Astrocyte (in vitro differentiated cells and primary cell): ENCODE results near the gene SCGB3A2. TPM values are rescaled to one million over a fixed set of nuclear protein-coding genes. Genes with fewer than 3 reads are reported as not detected.

ENCODE experiments used
- DNase-seq: peaks from one replicate; pipeline ENCODE4 v3.0.0-alpha.2; 2010; ENCODE audit warnings: low read depth
- FAIRE-seq: peaks from 2 replicates; lab custom pipeline; 2011; peaks lifted over from hg19 to GRCh38; lab: Jason Lieb, UNC
- H2AFZ ChIP-seq: 2 replicates; pipeline ENCODE4 v1.6.0; 2012; ENCODE audit warnings: low read depth, low read length, inconsistent platforms
- H3K27ac ChIP-seq: 2 replicates; pipeline ENCODE4 v1.5.1; 2011; ENCODE audit warnings: low read depth, low read length, inconsistent platforms
- H3K27me3 ChIP-seq: 2 replicates; pipeline ENCODE4 v1.6.0; 2011; ENCODE audit warnings: low read length, inconsistent platforms; ENCODE audit not compliant: insufficient read depth
- H3K36me3 ChIP-seq: 2 replicates; pipeline ENCODE4 v1.5.1; 2011; ENCODE audit warnings: low read length, inconsistent platforms; ENCODE audit not compliant: insufficient read depth
- H3K4me1 ChIP-seq: 2 replicates; pipeline ENCODE4 v1.5.1; 2011; ENCODE audit warnings: low read length, inconsistent platforms; ENCODE audit not compliant: insufficient read depth
- H3K4me2 ChIP-seq: 2 replicates; pipeline ENCODE4 v1.6.0; 2012; ENCODE audit warnings: low read length, inconsistent platforms
- H3K4me3 ChIP-seq: 2 replicates; pipeline ENCODE4 v1.5.1; 2011; ENCODE audit warnings: low read depth, mild to moderate bottlenecking, low read length, inconsistent platforms; ENCODE audit not compliant: insufficient read depth
- H3K79me2 ChIP-seq: 2 replicates; pipeline ENCODE4 v1.6.0; 2012; ENCODE audit warnings: mild to moderate bottlenecking, low read length, inconsistent platforms; ENCODE audit not compliant: insufficient read depth
- H3K9ac ChIP-seq: 2 replicates; pipeline ENCODE4 v1.6.0; 2012; ENCODE audit warnings: mild to moderate bottlenecking, low read length, inconsistent platforms
- H3K9me3 ChIP-seq: 2 replicates; pipeline ENCODE4 v1.5.1; 2012; ENCODE audit warnings: low read depth, mild to moderate bottlenecking, low read length, inconsistent platforms; ENCODE audit not compliant: insufficient read depth
- H4K20me1 ChIP-seq: 2 replicates; pipeline ENCODE4 v1.6.0; 2012; ENCODE audit warnings: low read length, inconsistent platforms; ENCODE audit not compliant: insufficient read depth
- H3K27ac Mint-ChIP-seq: one replicate; pipeline ENCODE4 v1.8.0; 2021; ENCODE audit warnings: mild to moderate bottlenecking, mixed read lengths; ENCODE audit not compliant: unreplicated experiment
- H3K27me3 Mint-ChIP-seq: one replicate; pipeline ENCODE4 v1.8.0; 2021; ENCODE audit warnings: low read depth, mixed read lengths; ENCODE audit not compliant: unreplicated experiment
- H3K36me3 Mint-ChIP-seq: one replicate; pipeline ENCODE4 v1.8.0; 2021; ENCODE audit warnings: low read depth, mixed read lengths; ENCODE audit not compliant: unreplicated experiment
- H3K4me1 Mint-ChIP-seq: one replicate; pipeline ENCODE4 v1.8.0; 2021; ENCODE audit warnings: low read depth, mixed read lengths; ENCODE audit not compliant: unreplicated experiment
- H3K4me3 Mint-ChIP-seq: one replicate; pipeline ENCODE4 v1.8.0; 2021; ENCODE audit warnings: mild to moderate bottlenecking, moderate library complexity, mixed read lengths; ENCODE audit not compliant: unreplicated experiment
- H3K9me3 Mint-ChIP-seq: one replicate; pipeline ENCODE4 v1.8.0; 2021; ENCODE audit warnings: mild to moderate bottlenecking, mixed read lengths; ENCODE audit not compliant: unreplicated experiment
- EZH2 ChIP-seq: IDR thresholded peaks from 2 replicates; pipeline ENCODE4 v1.6.1; 2012; ENCODE audit warnings: mild to moderate bottlenecking, low read length, inconsistent platforms; ENCODE audit not compliant: insufficient read depth
- total RNA-seq: library from RNA; stranded (reverse); gene quantifications from 2 replicates; pipeline ENCODE4 v1.2.1, GENCODE V29; 2021
- TF ChIP-seq, protein P1 (sequence below): IDR thresholded peaks from 2 replicates; pipeline ENCODE4 v1.5.1; 2011; ENCODE audit warnings: low read depth, mild to moderate bottlenecking, inconsistent platforms, low read length, moderate library complexity; ENCODE audit not compliant: insufficient read depth

Gene SCGB3A2
- total RNA-seq, 1 donor from 2014 or later: 0.59 TPM

DNA sequence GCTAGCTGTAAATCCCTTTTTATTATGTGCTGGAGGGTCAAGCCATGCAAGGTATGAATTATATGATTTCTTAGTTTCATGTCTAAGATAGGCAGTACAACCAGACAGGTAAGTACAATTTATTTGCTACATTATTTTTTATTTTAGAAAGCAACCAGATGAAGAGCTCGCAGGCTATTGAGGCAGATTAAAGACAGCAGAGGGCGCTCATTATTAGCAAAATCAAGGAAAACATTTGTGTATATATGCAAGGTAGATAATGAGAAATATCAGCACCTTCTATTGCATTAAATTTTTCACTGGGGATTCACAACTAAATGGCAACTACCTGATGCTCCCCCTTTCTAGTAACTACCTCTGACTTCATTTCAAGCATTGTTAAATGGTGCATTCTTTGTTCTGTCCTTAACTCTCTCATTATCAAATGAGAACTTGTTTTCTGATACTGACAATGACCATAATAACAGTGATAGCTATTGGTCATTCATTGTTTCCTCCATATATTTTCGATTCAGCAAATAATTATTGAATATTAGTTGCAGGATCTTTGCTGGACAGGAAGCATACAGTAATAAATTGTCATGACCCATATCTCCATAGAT, 8.6 kb downstream of the SCGB3A2 start:
- H3K36me3 ChIP-seq: no peaks in the 10 kb centered on the region
- Mint-ChIP-seq H3K27me3 (no peaks in the 10 kb centered on the region), H3K36me3 (peaks cover 9% of the 10 kb centered on the region), H3K4me1 (peaks cover 14% of the 10 kb centered on the region), H3K27ac (no peak overlapping the region), H3K9me3 (no peaks in the 10 kb centered on the region), H3K4me3 (no peak overlapping the region)
- no peak overlapping the region for H3K4me3 ChIP-seq
- FAIRE-seq: no peak
- no peaks in the 10 kb centered on the region for H3K79me2 ChIP-seq
- TF ChIP-seq EZH2: no peak
- TF ChIP-seq, protein P1, sequence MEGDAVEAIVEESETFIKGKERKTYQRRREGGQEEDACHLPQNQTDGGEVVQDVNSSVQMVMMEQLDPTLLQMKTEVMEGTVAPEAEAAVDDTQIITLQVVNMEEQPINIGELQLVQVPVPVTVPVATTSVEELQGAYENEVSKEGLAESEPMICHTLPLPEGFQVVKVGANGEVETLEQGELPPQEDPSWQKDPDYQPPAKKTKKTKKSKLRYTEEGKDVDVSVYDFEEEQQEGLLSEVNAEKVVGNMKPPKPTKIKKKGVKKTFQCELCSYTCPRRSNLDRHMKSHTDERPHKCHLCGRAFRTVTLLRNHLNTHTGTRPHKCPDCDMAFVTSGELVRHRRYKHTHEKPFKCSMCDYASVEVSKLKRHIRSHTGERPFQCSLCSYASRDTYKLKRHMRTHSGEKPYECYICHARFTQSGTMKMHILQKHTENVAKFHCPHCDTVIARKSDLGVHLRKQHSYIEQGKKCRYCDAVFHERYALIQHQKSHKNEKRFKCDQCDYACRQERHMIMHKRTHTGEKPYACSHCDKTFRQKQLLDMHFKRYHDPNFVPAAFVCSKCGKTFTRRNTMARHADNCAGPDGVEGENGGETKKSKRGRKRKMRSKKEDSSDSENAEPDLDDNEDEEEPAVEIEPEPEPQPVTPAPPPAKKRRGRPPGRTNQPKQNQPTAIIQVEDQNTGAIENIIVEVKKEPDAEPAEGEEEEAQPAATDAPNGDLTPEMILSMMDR: peak; percentile 41
- DNase-seq: no peak
- no peak overlapping the region for H3K27ac ChIP-seq
- H3K9me3 ChIP-seq: no peaks in the 10 kb centered on the region
- H3K27me3 ChIP-seq: no peaks in the 10 kb centered on the region
- no peak overlapping the region for H3K4me2 ChIP-seq
- H4K20me1 ChIP-seq: no peaks in the 10 kb centered on the region
- H3K9ac ChIP-seq: no peak overlapping the region
- H2AFZ ChIP-seq: no peak overlapping the region
- H3K4me1 ChIP-seq: peaks cover 7% of the 10 kb centered on the region

DNA sequence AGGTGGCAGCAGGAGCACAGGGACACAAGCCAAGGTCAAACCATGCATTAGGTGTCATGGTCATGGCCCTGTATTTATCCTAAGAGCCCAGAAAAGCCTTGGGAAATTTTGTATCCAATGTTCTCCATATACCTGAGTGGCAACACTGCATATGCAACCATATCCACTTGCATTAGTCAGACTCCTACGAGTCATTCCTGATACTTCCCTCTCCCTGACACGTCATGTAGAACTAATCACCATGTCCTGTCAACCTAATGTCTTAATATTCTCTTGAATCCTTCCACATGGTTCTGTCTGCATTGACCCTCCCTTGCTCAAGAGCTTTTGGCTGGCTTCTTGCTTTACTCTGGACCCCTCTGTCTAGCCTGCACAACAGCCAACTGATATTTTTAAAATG, 9.4 kb downstream of the SCGB3A2 start:
- peak; percentile 36 for DNase-seq
- Histone ChIP-seq H3K27ac (no peak overlapping the region), H4K20me1 (no peaks in the 10 kb centered on the region), H3K4me3 (no peak overlapping the region), H3K79me2 (no peaks in the 10 kb centered on the region), H3K4me1 (peaks cover 11% of the 10 kb centered on the region), H2AFZ (no peak overlapping the region), H3K9ac (no peak overlapping the region), H3K9me3 (no peaks in the 10 kb centered on the region), H3K36me3 (no peaks in the 10 kb centered on the region), H3K4me2 (peak overlapping the region; percentile 20), H3K27me3 (no peaks in the 10 kb centered on the region)
- Mint-ChIP-seq H3K4me3 (no peak overlapping the region), H3K27me3 (no peaks in the 10 kb centered on the region), H3K9me3 (no peaks in the 10 kb centered on the region), H3K36me3 (peaks cover 9% of the 10 kb centered on the region), H3K4me1 (peaks cover 15% of the 10 kb centered on the region), H3K27ac (no peak overlapping the region)
- TF ChIP-seq, protein P1: no peak
- no peak for TF ChIP-seq EZH2
- FAIRE-seq: no peak

DNA sequence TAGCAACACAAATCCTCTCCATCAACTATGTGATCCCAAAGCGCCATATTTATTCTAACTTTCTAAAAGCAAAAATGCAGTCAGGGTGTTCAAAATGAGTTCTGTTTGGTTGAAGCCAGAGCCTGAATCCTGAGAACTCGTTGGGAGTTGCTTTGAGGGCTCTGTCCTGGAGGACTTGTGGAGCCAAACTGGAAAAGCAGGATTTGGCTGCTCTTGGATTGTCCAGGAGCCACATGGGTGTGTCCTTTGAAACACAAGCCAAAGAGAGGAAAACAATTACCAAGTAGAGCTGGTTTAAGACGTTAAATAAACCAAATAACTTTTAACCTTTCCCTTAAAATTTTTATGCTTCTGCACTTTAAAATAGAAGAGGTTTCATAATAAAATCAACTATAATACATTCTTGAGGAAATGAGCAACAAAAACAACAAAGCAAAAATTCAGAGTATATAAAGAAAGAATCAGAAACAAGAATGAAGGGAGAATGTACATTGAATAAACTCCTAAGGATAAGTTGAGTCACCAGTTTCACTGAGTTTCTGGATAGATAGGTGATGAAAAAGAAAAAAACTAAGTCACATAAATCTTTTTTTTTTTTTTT, 14.3 kb downstream of the SCGB3A2 start:
- no peak for DNase-seq
- Mint-ChIP-seq H3K27ac (no peak overlapping the region), H3K27me3 (no peaks in the 10 kb centered on the region), H3K36me3 (peaks cover 4% of the 10 kb centered on the region), H3K4me3 (no peak overlapping the region), H3K9me3 (no peaks in the 10 kb centered on the region), H3K4me1 (peaks cover 11% of the 10 kb centered on the region)
- H3K9me3 ChIP-seq: no peaks in the 10 kb centered on the region
- H3K4me2 ChIP-seq: peak overlapping the region; percentile 12
- peaks cover 15% of the 10 kb centered on the region for H3K4me1 ChIP-seq
- peak overlapping the region; percentile 32 for H3K27ac ChIP-seq
- H3K4me3 ChIP-seq: no peak overlapping the region
- peaks cover 3% of the 10 kb centered on the region for H3K36me3 ChIP-seq
- no peak for FAIRE-seq
- no peak overlapping the region for H2AFZ ChIP-seq
- TF ChIP-seq, protein P1: no peak
- TF ChIP-seq EZH2: no peak
- H3K27me3 ChIP-seq: no peaks in the 10 kb centered on the region
- H3K79me2 ChIP-seq: no peaks in the 10 kb centered on the region
- H3K9ac ChIP-seq: no peak overlapping the region
- H4K20me1 ChIP-seq: no peaks in the 10 kb centered on the region
